Loucy (cell line): Measurements from ENCODE around the gene NR1D2.

Experiments
- EZH2phosphoT487 ChIP-seq: fragments of 200-600 bp; IDR thresholded peaks from 2 replicates; pipeline ENCODE4 v1.6.1; 2018; ENCODE audit warnings: antibody characterized with exemption, mild to moderate bottlenecking, moderate library complexity, borderline replicate concordance
- TF ChIP-seq, protein P1 (sequence below): fragments of 200-600 bp; sonication (generic); conservative IDR thresholded peaks from 2 replicates; pipeline ENCODE4 v1.5.1; 2014; ENCODE audit warnings: mild to moderate bottlenecking, antibody characterized with exemption, low read length

- TF ChIP-seq, protein P1, sequence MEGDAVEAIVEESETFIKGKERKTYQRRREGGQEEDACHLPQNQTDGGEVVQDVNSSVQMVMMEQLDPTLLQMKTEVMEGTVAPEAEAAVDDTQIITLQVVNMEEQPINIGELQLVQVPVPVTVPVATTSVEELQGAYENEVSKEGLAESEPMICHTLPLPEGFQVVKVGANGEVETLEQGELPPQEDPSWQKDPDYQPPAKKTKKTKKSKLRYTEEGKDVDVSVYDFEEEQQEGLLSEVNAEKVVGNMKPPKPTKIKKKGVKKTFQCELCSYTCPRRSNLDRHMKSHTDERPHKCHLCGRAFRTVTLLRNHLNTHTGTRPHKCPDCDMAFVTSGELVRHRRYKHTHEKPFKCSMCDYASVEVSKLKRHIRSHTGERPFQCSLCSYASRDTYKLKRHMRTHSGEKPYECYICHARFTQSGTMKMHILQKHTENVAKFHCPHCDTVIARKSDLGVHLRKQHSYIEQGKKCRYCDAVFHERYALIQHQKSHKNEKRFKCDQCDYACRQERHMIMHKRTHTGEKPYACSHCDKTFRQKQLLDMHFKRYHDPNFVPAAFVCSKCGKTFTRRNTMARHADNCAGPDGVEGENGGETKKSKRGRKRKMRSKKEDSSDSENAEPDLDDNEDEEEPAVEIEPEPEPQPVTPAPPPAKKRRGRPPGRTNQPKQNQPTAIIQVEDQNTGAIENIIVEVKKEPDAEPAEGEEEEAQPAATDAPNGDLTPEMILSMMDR: no peak
- no peak for TF ChIP-seq EZH2phosphoT487
These were observed 6.4 kb upstream of the NR1D2 start for GRCh38 chr3:23938688-23939087.
